ENCODE data around the gene ZNF746.
"Not testable (repeated sequence)": the region's sequence is repeated elsewhere in the genome, so short reads cannot be mapped to it uniquely, and the experiment has no call there.

ZNF746 gene

GRCh38 chr7:149459540-149460452 lies 37.8 kb downstream of the ZNF746 start:
- no peak for DNase-seq (ENCODE audit: low read depth in 2 of 2)

GRCh38 chr7:149459201-149459539 lies 38.4 kb downstream of the ZNF746 start:
- DNase-seq (ENCODE audit: low read depth in 2 of 2): no peak

GRCh38 chr7:149458235-149458634 lies 39.4 kb downstream of the ZNF746 start:
- DNase-seq (ENCODE audit: low read depth in 2 of 2): no peak

- no peak for DNase-seq (ENCODE audit: low read depth in 2 of 2)
These were observed 39.8 kb downstream of the ZNF746 start for GRCh38 chr7:149457766-149458165.

- DNase-seq (ENCODE audit: low read depth in 2 of 2): no peak
These were observed 40.8 kb downstream of the ZNF746 start for GRCh38 chr7:149456506-149457421.

- DNase-seq (ENCODE audit: low read depth in 2 of 2): no peak
These were observed 42.2 kb downstream of the ZNF746 start for GRCh38 chr7:149455175-149455950.

GRCh38 chr7:149454750-149455149 lies 42.9 kb downstream of the ZNF746 start:
- DNase-seq (ENCODE audit: low read depth in 2 of 2): no peak

GRCh38 chr7:149454006-149454405 lies 43.6 kb downstream of the ZNF746 start:
- DNase-seq (ENCODE audit: low read depth in 2 of 2): no peak

- no peak for DNase-seq (ENCODE audit: low read depth in 2 of 2)
These were observed 46.8 kb downstream of the ZNF746 start for GRCh38 chr7:149450821-149451220.

GRCh38 chr7:149449897-149450296 lies 47.7 kb downstream of the ZNF746 start:
- DNase-seq (ENCODE audit: low read depth in 2 of 2): no peak

- DNase-seq (ENCODE audit: low read depth in 2 of 2): no peak
These were observed 48.6 kb downstream of the ZNF746 start for GRCh38 chr7:149448961-149449360.

- not testable (repeated sequence) for DNase-seq (ENCODE audit: low read depth in 2 of 2)
These were observed 51.6 kb downstream of the ZNF746 start for GRCh38 chr7:149446026-149446425.

GRCh38 chr7:149444287-149444686 lies 53.3 kb downstream of the ZNF746 start:
- DNase-seq (ENCODE audit: low read depth in 2 of 2): no peak

- no peak for DNase-seq (ENCODE audit: low read depth in 2 of 2)
These were observed 54.1 kb downstream of the ZNF746 start for GRCh38 chr7:149443523-149443922.

GRCh38 chr7:149442924-149443323 lies 54.7 kb downstream of the ZNF746 start:
- DNase-seq (ENCODE audit: low read depth in 2 of 2): no peak

- DNase-seq (ENCODE audit: low read depth in 2 of 2): no peak
These were observed 57.4 kb downstream of the ZNF746 start for GRCh38 chr7:149440222-149440621.

- no peak for DNase-seq (ENCODE audit: low read depth in 2 of 2)
These were observed 61.3 kb downstream of the ZNF746 start for GRCh38 chr7:149436358-149436757.

GRCh38 chr7:149433124-149433523 lies 64.5 kb downstream of the ZNF746 start:
- no peak for DNase-seq (ENCODE audit: low read depth in 2 of 2)

- no peak for DNase-seq (ENCODE audit: low read depth in 2 of 2)
These were observed 65.4 kb downstream of the ZNF746 start for GRCh38 chr7:149432121-149432691.

GRCh38 chr7:149431486-149432120 lies 66.0 kb downstream of the ZNF746 start:
- no peak for DNase-seq (ENCODE audit: low read depth in 2 of 2)

GRCh38 chr7:149430192-149430591 lies 67.4 kb downstream of the ZNF746 start:
- DNase-seq (ENCODE audit: low read depth in 2 of 2): no peak

Data from stimulated activated CD8-positive, alpha-beta memory T cell treated with anti-CD3 and anti-CD28 coated beads, Interleukin-7, amount 100 ng/mL, for 1 hour (primary cell).